M059J (cell line): ENCODE data around the gene RPS25. TPM values are rescaled to one million over a fixed set of nuclear protein-coding genes. Genes with fewer than 3 reads are reported as not detected.
"Not testable (repeated sequence)": the region's sequence is repeated elsewhere in the genome, so short reads cannot be mapped to it uniquely, and the experiment has no call there.

Source experiments
- DNase-seq: peaks from one replicate; pipeline ENCODE4 v3.0.0-alpha.2; 2012; ENCODE audit warnings: low read depth
- total RNA-seq: library from RNA; depleted of rRNA; stranded (reverse); fragments of >200 nt; shearing (Covaris generic); gene quantifications from 2 replicates; pipeline ENCODE4 v1.2.3, GENCODE V29; 2014; rRNA removed

The RPS25 gene
- total RNA-seq, 1 experiment from 2014 or later, result 1,736 TPM

DNA sequence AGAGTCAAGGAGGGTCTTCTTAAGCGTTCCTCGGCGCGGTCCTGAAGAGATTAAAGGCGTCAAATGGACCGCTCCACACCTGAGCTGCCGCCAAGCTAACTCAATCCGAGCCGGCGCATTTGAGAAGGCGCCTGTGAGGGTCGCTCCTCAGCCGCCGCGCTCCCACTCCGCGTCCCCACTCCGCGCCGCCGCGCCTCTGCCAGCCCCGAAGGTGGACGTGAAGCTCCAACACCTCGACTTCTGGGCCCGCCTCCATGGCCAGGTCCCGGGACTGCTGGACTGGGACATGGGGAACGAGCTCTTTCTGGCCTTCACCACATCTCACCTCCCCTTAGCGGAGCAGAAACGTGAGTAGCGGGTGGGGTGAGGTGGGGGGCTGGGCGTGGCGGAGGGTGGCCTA, 46.5 kb downstream of the RPS25 start, which contains the start of gene FOXR1:
Gene FOXR1 (plus strand): TSS at position 116 of the 400 bp plus-strand sequence. CDS start 171 bp downstream, at position 287.
- no peak for DNase-seq

DNA sequence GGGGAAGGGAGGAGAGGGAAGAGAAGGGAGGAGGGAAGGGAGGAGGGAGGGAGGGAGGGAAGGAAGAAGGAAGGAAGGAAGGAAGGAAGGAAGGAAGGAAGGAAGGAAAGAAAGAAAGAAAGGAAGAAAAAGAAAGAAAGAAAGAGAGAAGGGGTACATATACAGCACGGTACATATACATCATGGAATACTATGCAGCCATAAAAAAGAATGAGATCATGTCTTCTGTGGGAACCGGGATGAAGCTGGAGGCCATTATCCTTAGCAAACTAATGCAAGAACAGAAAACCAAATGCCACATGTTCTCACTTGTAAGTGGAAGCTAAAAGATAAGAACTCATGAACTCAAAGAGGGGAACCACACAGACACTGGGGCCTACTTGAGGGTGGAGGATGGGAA, 48.6 kb downstream of the RPS25 start:
- not testable (repeated sequence) for DNase-seq

Other genes with a start within 250 kb of the RPS25 start
- 42.2 and 70.8 TPM in 2 replicates for gene DDX6, start 227.2 kb downstream of the RPS25 start, total RNA-seq
- not detected in 2 replicates for gene CXCR5, start 134.5 kb downstream of the RPS25 start, total RNA-seq
- 15.9 and 27.4 TPM in 2 replicates for gene BCL9L, start 92.4 kb downstream of the RPS25 start, total RNA-seq
- not detected in 2 replicates for gene UPK2, start 62.0 kb downstream of the RPS25 start, total RNA-seq
- not detected in 2 replicates for gene FOXR1, start 46.6 kb downstream of the RPS25 start, total RNA-seq
- gene CENATAC, start 20.2 kb downstream of the RPS25 start, total RNA-seq, result 12.8 and 16.3 TPM in 2 replicates
- gene TRAPPC4, start 423 bp upstream of the RPS25 start, total RNA-seq, result 114 and 143 TPM in 2 replicates
- gene SLC37A4, start 12.5 kb upstream of the RPS25 start, total RNA-seq, result 26.5 and 29.5 TPM in 2 replicates
- gene HYOU1, start 38.9 kb upstream of the RPS25 start, total RNA-seq, result 152 and 234 TPM in 2 replicates
- 18.9 and 20.9 TPM in 2 replicates for gene VPS11, start 49.5 kb upstream of the RPS25 start, total RNA-seq
- gene HMBS, start 66.5 kb upstream of the RPS25 start, total RNA-seq, result 17.2 and 18.5 TPM in 2 replicates
- gene DPAGT1, start 83.5 kb upstream of the RPS25 start, total RNA-seq, result 42.1 and 50.9 TPM in 2 replicates
- 7.1 and 10.3 TPM in 2 replicates for gene C2CD2L, start 89.0 kb upstream of the RPS25 start, total RNA-seq
- 10.8 and 20.1 TPM in 2 replicates for gene HINFP, start 103.2 kb upstream of the RPS25 start, total RNA-seq
- 0.49 TPM in 1 of 2 replicates, not detected in the other for gene ABCG4, start 130.7 kb upstream of the RPS25 start, total RNA-seq
- 15.9 and 16.8 TPM in 2 replicates for gene NLRX1, start 150.4 kb upstream of the RPS25 start, total RNA-seq
- gene NHERF4, start 167.1 kb upstream of the RPS25 start, total RNA-seq, result not detected in 2 replicates
- gene CBL, start 188.0 kb upstream of the RPS25 start, total RNA-seq, result 9.0 and 18.8 TPM in 2 replicates